Fibroblast of skin of abdomen (primary cell): ENCODE data around the gene ADSL. TPM values are rescaled to one million over a fixed set of nuclear protein-coding genes. Genes with fewer than 3 reads are reported as not detected.
"Not testable (repeated sequence)": the region's sequence is repeated elsewhere in the genome, so short reads cannot be mapped to it uniquely, and the experiment has no call there.

Source experiments
- DNase-seq: peaks from one replicate; pipeline ENCODE4 v3.0.0-alpha.2; 2013
- polyA plus RNA-seq, 2 experiments: library from polyadenylated mRNA; unstranded; fragments of 120-200 nt; gene quantifications; one replicate each; pipeline ENCODE4 v1.2.1, GENCODE V29; 2013; ENCODE audit not compliant: insufficient read length in 2 of 2

The ADSL gene
- polyA plus RNA-seq (2013, experiment 1 of 2; ENCODE audit: insufficient read length) = 88.7 TPM
- 89.9 TPM for polyA plus RNA-seq (2013, experiment 2 of 2; ENCODE audit: insufficient read length)

DNA sequence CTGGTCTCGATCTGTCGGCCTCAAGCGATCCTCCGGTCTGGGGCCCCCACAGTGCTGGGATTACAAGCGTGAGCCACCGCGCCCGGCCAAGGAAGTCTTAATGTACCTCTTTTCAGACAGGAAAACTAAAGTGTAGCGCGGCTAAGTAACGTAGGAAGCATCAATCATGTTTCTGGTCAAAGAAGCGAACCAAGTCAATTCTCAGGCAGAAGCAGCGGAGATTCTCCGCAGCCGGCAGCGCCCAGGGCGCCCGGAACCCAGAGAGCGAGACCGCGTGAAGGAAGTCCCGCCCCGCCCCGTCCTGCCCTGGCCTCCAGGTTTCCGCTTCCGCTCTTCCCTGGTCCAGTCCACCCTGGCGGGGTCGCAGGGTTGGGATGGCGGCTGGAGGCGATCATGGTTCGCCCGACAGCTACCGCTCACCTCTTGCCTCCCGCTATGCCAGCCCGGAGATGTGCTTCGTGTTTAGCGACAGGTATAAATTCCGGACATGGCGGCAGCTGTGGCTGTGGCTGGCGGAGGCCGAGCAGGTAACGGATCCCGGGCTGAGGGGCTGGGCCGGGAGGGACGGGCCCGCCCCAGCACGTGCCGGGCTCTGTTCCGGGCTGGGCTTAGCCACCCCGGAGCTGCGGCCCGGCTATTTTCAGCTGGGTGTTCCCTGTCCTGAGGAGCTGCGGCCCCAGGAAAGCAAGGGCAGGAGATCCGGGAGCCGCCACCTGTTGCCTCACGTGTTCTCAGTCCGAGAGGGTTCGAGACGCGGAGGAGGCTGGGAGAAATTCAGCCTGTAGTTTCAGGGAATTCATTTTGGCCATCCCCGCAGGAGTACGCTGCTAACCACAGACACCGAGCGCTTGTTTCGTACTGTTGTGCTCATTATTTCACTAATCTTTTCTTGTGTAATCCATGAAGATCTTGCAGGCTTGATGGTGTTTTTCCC is at the start of gene ADSL:
Gene ADSL (plus strand): TSS at position 316 of the 934 bp plus-strand sequence. CDS start 59 bp downstream, at position 375.
- DNase-seq = peak; percentile 82

DNA sequence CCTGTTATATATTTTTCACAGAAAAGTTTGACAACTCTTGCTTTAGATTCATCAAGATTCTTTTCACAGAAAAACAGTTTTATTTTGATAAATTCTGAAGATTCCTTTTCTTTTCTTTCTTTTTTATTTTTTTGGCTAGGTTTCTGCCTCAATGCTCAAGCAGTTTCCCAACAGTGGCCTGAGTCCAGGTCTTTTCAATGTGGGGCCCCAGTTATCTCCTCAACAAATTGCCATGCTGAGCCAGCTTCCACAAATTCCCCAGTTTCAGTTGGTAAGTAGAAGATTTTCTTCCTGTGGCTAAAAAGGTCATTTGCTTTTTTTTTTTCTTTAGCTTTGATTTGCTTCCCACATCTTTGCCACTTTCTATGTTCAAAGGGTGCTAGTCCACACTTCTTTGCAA is 46.0 kb upstream of the ADSL start:
- DNase-seq = no peak

DNA sequence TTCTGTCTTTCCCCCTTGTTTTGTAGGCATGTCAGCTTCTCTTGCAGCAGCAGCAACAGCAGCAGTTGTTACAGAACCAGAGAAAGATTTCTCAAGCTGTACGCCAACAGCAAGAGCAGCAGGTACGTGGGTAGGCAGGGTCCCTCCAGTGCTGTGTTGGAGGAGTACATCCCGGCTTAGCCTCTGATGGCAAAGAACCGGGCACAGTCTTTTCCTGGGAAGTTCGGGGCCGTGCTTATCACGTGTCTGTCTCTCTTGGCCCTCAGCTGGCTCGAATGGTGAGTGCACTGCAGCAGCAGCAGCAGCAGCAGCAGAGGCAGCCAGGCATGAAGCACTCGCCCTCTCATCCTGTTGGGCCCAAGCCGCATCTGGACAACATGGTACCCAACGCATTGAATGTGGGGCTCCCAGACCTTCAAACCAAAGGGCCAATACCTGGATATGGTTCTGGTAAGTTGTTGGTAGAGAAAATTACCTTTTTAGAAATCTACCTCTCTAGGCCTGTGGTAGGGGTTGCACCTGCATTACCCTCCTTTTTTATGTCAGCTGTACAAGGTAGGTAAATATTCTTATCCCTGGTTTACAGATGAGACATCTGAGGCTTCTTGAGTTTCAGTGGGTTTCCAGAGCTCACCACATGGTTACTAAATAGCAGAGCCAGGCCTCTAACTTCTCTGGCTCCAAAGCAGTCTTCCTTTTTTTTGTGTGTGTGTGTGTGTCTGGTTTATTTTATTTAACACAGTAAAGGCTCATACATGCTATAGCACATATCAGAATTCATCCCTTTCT is 45.2 kb upstream of the ADSL start:
- no peak for DNase-seq

DNA sequence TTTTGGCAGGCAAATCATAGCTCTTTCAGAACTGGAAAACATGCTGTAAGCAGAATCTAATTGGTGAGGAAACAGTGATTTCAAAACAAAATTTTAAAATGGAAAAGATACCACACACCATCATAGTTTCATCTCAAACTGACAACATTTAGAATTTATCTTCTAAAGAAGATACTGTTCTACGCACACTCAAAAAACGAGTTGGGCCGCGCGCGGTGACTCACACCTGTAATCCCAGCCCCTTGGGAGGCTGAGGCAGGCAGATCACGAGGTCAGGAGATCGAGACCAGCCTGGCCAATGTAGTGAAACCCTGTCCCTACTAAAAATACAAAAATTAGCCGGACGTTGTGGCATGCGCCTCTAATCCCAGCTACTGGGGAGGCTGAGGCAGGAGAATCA is 44.2 kb upstream of the ADSL start:
- no peak for DNase-seq

DNA sequence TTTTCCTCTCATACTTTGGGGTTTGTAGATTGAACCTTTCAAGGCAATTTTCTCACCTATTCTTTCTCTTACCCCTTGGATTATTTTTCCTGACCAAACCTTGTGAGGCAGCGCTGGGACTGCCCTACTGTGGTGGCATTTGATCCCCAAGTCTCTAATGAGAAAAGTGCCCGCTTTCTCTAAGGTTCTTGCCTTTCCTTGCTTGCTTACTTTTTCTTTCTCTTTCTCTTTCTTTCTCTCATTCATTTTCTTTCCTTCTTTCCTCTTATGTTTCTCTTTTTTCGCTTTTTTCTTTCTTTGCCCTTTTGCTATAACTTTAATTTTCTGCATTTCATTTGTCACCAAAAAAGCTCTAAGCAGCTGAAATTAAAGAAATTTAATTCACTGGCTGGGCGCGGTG is 40.7 kb upstream of the ADSL start:
- no peak for DNase-seq

DNA sequence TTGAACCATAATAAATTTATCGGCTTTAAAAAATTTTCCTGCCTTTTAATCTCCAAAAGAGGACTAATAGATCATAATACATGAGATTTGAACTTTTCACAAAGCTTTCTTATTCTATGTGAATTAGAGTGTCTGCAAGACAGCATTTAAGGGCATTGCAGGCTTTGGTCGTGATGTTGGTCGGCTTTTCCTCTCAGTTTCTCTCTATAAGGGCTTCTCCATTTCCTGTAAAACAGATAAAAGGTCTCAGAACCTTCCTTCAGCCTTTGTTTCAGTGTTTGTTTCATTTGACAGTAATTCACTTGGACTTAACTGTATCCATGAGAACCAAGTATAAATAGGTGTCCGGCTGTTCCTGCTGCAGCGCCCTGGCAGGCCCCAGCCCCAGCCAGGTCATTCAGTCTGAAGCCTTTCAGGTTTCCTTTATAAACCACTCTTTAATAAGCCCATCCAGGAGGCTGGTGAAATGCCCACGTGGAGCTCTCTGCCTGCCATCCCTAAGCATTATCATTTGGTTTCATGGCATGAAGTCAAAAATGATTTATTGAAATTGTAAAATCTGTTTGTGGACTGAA is 37.2 kb upstream of the ADSL start:
- DNase-seq = no peak

DNA sequence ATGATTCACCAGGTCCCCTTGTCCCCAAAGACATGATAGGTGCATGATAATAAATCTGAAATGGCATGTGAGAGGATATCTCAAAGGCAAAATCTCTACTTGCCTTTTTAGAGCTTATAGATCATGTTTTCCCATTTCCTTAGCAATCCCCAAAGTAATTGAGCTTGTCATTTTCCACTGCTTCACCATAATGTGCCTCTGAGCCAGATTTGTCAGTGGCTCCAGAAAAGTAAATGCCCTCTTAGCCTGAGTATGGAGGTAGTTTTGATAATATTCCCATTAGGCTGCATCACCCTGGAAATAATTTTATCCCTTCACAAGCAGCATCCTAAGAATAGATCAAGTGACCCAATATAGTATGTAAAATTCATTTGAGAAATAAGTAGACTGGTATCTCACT is 36.7 kb upstream of the ADSL start:
- DNase-seq = no peak

DNA sequence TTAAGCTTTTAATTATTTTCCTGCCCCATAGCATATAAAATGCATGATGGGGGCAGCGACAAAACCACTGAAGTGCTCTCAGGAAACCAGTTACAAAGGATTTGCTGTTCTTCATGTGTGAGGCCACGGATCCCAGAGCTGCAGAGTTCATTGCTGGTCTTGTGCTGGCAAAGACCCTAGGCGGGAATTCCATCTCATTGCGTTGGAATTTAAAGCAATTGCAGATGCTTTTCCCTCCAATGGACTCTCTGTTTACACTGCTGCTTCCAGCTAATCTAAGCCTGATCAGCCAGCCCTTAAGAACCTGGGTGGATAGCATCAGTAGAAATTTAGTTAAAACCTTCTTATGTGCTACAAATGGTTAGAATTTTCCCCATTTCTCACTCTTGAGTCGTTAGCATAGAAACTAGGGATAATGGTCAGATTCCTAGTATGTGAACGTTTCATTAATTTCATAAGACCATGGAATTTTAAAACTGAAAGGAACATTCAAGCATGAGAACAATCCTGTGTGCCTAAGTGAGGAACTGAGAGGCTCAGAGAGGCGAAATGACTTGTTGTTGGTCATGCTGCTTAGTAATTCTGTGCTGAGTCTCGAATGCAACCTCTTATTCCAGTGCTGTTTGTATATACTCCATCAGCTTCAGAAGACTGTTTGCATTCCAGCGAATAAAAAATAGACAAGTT is 36.1 kb upstream of the ADSL start:
- DNase-seq = peak; percentile 92

DNA sequence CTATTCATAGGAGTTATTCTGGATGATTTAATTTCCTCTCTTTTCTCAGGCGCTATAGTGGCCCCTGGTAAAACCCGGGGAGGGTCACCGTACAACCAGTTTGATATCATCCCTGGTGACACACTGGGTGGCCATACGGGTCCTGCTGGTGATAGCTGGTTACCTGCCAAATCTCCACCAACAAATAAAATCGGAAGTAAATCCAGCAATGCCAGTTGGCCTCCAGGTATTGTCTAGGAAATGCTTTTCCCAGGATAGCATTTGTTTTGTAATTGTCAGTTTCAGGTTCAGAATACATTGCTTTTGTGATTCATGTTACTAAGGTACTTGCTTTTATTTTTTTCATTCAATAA is 35.6 kb upstream of the ADSL start:
- DNase-seq = no peak

DNA sequence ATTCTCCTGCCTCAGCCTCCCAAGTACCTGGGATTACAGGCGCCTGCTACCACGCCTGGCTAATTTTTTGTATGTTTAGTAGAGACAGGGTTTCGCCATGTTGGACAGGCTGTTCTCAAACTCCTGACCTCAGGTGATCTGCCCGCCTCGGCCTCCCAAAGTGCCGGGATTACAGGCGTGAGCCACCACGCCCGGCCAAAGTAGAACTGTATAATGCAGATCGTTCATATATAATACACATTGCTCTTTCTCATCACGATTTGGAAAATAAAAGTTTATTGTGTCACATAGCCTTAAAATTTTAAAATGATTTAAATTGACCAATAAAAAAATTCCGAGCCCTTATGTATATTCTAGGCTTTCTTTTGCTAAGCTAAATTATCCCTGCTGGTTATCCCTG is 34.7 kb upstream of the ADSL start:
- DNase-seq = not testable (repeated sequence)

DNA sequence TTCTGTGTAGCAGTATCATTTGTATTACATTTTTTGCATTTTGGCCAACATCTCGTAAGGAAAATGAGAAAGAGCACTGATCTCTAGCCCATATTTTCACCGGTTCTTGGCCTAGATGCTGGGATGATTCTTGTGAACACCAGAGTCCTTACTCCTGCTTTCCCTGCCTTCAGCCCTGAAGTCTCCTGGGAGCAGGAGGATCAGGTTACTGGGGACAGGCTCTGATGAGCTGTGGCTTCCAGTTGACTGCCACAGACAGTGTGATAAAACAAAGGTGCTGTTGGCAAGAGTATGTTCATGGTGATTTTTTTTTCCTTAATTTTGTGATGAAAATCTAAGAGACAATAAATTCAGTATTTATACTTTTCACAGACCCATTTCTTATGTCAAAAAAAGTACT is 34.2 kb upstream of the ADSL start:
- DNase-seq = no peak

DNA sequence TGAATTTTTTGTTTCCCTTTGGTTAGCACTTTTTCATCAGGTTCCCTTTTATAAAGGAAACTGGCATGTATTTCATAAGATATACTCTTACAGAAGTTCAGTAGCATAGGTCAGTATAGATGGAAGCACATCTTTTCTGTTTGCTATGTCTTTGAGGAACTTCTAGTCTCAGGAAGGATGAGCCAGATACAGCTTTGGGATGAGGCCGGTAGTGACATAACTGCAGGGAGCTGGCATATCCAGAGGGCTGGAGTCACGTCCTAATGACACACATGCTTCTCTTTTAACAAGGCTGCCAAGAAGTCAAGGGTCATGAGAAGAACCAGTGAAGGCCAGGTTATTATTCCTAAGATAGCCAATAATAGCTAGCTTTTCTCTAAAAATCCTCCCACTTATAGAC is 33.3 kb upstream of the ADSL start:
- DNase-seq = no peak

DNA sequence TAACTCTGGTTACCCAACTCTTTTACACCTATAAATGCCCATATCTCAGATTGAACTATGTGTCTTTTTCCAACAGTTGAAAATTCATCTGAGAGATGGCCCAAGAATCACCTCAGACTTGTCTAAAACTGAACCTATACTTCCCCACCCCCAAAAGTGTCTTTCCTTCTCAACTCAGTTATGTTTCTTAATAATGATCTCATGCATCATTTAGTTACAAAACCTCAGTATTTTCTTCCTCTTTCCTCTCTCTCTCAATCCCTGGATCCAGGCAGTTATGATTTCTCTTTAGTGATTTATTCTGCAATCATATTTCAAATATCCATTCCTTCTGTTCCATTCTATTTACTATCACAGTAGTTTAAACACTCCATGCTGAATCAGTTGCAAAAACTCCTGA is 32.3 kb upstream of the ADSL start:
- DNase-seq = no peak

DNA sequence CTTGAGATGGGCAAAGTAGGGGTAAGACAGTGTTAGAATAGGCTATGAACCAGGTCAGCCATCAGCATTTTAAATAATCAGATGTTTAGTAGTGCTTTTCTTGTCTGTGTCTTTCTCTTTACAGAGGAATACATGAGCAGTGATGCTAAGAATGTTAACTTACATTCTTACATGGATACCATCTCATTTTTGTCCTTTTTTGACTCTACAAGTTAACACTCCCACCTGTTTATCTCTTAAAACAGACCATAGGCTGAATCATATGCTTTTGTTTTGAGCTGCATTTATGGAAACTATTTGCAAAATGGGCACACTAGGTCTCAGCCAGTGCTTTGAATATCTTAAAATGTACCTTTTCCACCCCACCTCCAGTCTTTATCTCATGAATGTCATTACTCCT is 25.6 kb upstream of the ADSL start:
- DNase-seq = no peak

DNA sequence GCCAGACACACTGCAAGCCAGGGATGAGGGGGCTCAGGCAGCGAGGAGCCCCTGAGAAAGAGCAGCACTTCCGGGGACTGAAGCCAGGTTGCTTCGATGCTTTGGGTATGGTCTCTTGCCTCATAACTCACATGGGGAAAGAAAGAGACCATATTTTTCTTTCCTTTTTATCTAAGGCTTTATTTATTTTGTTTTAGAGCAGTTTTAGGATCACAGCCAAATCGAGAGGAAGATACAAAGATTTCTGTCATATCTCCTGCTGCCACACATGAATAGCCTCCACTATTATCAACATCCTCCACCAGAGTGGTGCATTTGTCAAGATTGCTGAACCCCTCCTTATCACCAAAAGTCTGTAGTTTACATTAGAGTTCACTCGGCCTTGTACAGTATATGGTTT is 24.3 kb upstream of the ADSL start:
- DNase-seq = no peak

DNA sequence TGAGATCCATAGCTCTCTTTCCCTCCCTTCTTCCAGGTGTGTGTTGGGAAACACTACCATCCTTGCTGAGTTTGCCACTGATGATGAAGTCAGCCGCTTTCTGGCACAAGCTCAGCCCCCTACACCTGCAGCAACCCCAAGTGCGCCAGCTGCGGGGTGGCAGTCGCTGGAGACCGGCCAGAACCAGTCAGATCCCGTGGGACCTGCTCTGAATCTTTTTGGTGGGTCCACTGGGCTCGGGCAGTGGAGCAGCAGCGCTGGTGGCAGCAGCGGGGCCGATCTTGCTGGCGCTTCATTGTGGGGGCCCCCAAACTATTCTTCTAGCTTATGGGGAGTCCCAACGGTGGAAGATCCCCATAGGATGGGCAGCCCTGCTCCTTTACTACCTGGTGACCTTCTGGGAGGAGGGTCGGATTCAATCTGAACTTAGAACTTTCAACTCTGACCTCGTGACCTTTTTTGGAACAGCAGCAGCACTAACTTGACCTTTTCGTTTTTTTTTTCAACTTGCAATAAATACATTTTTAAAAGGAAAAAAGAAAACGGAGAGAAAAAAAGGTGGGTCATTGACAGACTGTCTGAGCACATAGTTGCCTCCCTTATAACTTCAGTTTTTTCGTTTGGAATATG is 23.4 kb upstream of the ADSL start:
- DNase-seq = no peak

DNA sequence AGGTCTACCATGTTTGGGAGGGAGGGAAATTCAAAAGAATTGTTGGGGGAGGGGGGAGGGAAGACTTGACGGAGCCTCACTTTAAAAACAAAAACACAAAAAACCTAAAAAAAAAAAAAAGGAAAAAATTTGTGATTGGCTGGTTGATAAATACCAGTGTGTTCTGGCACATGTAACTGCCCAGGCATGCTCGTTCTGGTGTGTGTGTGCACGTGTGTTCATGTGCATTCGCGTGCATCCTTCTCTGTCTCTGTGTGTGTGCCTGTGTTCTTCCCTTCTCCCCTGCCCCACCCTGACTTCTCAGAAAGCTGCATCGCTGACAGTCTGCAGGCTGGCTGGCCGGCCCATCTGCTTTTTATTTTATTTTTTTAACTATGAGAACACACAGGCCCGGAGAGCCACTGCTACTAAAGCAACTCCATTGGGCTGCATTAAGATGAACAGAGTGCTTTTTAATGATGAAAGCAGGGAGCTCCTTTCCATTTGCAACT is 22.6 kb upstream of the ADSL start:
- peak; percentile 11 for DNase-seq

DNA sequence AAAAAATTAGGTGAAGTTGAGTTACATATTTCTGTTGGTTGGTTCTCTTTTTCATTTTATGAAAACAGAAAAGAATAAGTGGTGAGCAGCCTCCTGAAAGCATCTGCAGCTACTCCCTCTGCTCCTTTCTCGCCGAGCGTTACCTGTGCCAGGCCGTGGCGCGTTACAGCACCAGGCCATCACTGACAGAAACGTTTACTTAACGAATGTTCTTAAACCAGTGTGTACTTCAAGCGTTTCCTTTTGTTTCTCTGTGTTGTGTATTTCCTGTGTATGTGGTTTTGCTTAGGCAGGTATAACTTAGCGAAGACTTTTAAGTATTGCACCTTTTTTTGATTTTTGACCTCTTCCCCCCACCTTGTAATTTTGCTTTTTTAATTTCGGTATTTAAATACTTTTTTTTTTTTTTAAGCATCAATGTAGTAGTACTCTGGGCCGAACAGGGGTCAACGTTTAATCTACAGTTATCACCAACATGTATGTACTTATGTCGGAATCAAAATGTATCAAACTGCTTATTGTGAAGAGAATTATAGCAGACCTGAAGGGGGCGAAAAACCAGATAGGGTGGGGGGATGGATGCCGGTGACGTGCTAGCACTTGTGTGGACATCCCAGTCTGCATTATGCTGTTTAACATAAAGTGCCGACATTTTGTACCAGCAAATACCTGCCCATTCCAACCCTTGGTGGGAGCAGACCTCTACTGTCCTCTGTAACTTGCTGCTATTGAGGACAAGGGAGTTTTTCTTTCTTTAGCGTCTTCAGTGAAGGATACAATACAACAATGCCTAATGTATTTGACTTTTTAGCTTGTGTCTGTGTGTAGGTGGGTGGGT is 21.6 kb upstream of the ADSL start:
- no peak for DNase-seq

DNA sequence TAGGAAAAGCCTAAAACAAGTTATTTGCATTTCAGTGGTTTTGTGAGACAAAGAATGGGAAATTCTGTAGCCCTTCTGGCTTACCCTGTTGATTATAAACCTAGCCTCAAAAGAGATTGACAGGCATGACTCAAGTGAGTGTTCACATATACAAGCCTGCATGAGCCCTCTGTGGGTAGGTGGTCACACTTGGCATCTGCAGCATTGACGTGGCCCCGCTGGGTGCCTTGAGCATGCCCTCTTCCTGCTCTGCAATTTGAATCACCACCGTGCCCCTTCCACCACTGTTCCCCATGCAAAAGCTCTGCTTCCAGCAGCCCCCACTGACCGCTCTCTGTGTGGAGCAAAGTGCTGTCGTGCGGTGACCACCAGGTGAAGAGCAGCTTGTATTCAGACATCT is 21.0 kb upstream of the ADSL start:
- DNase-seq = no peak

DNA sequence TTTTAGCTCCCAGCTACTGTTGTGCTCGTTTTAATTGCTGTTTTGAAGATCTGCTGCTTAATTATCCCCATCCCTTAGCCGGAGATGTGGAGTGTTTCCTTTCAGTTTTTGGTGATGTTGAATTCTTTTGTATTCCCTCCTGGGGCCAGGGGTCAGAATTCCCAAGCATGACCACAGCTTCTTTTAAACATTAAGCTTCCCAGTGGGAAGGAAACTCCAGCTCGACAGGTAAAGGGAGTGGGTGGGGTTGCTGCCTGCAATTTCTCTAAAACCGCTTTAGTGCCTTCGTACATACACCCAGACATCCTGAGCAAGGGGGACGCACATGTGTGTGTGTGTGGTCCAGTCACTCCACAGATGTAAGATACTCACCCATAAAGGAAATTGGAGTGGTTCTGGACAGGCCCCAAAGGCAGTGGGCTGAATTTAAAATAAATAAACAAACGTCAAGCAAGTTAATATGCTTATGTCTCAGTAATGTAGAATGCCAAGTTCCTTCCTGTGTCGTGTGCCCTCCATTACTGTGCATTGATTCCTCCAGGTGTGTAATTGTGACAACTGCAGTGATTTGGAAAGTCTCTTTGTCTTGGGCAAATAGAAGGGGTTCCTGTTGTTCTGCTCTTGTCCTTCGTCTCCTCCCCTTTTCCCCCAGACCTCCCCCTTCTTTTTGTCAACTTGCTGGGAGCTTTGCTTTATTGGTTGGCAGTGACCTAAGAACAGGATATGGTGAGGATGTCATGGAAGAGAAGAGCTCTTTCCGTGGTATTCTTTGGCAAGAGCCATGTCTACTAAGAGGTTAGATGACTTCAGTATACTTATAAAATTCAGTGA is 19.2 kb upstream of the ADSL start:
- peak; percentile 21 for DNase-seq
